ENCODE data around the gene FEM1A.

The FEM1A gene

DNA sequence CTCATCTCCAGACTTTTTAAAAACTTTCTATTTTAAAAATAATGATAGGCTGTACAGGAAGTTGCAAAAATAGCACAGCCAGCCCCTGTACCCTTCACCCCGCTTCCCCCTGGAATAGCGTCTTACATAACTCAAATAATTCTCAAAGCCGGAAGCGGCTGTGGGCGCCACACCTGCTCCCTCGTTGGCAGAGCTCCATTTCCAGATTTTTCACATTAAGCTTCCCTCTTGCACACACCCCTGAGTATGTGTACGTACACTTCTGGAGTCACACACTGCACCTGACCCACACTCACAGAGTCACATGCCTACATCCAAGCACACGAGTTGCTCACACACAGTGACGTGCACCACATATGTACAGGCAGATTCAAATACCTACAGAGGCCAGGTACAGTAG is 42.9 kb upstream of the FEM1A start:
- TF ChIP-seq CTCF (conservative IDR thresholded peaks at IDR 0.05; ENCODE audit: low read depth, low read length), result no peak
- no peak overlapping the region for H3K4me3 ChIP-seq (ENCODE audit: low read length)
- no peak for DNase-seq (ENCODE audit: low read depth)

GRCh38 chr19:4749870-4750590 is 41.5 kb upstream of the FEM1A start:
- H3K4me3 ChIP-seq (ENCODE audit: low read length), result no peak overlapping the region
- DNase-seq (ENCODE audit: low read depth), result no peak
- no peak for TF ChIP-seq CTCF (conservative IDR thresholded peaks at IDR 0.05; ENCODE audit: low read depth, low read length)

GRCh38 chr19:4754248-4754647 is 37.3 kb upstream of the FEM1A start:
- no peak for DNase-seq (ENCODE audit: low read depth)
- no peak for TF ChIP-seq CTCF (conservative IDR thresholded peaks at IDR 0.05; ENCODE audit: low read depth, low read length)

DNA sequence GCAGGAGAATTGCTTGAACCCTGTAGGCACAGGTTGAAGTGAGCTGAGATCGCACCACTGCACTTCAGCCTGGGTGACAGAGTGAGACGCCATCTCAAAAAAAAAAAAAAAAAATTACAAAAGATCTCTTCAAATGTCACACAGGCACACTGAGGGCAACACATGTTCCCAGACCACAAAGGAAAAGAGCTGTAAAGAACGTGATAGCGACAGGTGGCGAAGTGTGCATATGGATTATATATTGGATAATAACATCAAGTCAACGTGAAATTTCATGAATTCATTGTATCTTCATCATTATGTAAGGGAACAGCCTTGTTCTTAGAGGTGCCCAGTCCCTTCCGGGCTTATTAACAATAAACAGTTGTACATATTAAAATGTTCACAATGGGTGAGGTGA is 36.1 kb upstream of the FEM1A start:
- DNase-seq (ENCODE audit: low read depth), result no peak
- TF ChIP-seq CTCF (conservative IDR thresholded peaks at IDR 0.05; ENCODE audit: low read depth, low read length), result no peak
- H3K4me3 ChIP-seq (ENCODE audit: low read length), result no peak overlapping the region

More at GRCh38 chr19:4754248-4754647, 37.3 kb upstream of the FEM1A start:
- no peak overlapping the region for H3K4me3 ChIP-seq (ENCODE audit: low read length)

DNA sequence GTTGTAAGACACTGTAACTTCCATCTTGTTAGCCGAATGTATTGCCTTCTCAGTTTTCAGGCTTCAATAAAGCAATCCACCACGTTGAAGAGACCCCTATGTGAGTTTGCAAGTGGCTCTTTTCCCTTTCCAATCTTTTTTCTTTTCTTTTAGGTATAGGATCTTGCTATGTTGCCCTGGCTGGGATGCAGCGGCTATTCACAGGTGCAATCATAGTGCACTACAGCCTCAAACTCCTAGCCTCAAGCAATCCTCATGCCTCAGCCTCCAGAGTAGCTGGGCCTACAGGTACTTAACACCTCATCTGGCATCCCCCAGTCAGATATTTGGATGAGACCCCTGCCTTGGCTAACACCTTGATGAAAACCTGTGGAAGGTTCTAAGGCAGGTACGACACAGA is 33.5 kb upstream of the FEM1A start:
- H3K4me3 ChIP-seq (ENCODE audit: low read length), result no peak overlapping the region
- no peak for DNase-seq (ENCODE audit: low read depth)
- TF ChIP-seq CTCF (conservative IDR thresholded peaks at IDR 0.05; ENCODE audit: low read depth, low read length), result no peak

DNA sequence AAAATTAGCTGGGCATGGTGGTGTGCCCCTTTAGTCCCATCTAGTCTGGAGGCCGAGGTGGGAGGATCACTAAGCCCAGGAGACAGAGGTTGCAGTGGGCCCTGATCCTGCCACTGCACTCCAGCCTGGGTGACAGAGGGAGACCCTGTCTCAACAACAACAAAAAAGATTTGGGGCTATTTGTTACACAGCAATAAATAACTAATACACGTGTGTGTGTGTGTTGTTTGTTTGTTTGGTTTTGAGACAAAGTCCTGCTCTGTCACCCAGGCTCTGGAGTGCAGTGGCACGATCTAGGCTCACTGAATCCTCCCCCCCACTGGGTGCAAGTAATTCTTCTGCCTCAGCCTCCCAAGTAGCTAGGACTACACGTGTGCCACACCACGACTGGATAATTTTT is 32.9 kb upstream of the FEM1A start:
- no peak for TF ChIP-seq CTCF (conservative IDR thresholded peaks at IDR 0.05; ENCODE audit: low read depth, low read length)
- DNase-seq (ENCODE audit: low read depth), result no peak
- H3K4me3 ChIP-seq (ENCODE audit: low read length), result no peak overlapping the region

All from retinal pigment epithelial cell (primary cell).